ENCODE measurements around the gene CLPSL1. TPM values are rescaled to one million over a fixed set of nuclear protein-coding genes. Genes with fewer than 3 reads are reported as not detected.

The CLPSL1 gene
- total and polyA plus RNA-seq, 2 donors (not counting 3 experiments of a cell fraction or from before 2014, with no cell fraction given) = not detected

GRCh38 chr6:35804996-35805736 is 24.3 kb downstream of the CLPSL1 start, which contains the start of gene LHFPL5:
LHFPL5 (plus strand) TSS chr6:35805352; CDS start chr6:35805671, 319 bp downstream.
- Histone ChIP-seq H4K20me1 (replicated peaks; ENCODE audit: control insufficient read depth, extremely low read depth, insufficient read depth, low read length) (no peaks in the 10 kb centered on the region), H3K9me1 (replicated peaks; ENCODE audit: control insufficient read depth, extremely low read depth, insufficient read depth, low read length) (no peaks in the 10 kb centered on the region), H3K9ac (replicated peaks; ENCODE audit: extremely low read depth, insufficient read depth, low read length) (no peak within 1 kb of the TSS), H3K4me2 (ENCODE audit: insufficient read depth, low read length) (peak within 1 kb of the TSS; percentile 68), H3K9me3 (replicated peaks; ENCODE audit: control insufficient read depth, insufficient read depth, low read length) (no peaks in the 10 kb centered on the region), H3K27me3 (ENCODE audit: control insufficient read depth in 2 of 2, insufficient read depth in 2 of 2, low read length in 2 of 2) (peaks cover 0 to 3% of the 10 kb centered on the region in 2 experiments), H3K27ac (ENCODE audit: insufficient read depth, low read depth, low read length) (no peak within 1 kb of the TSS), H3K36me3 (ENCODE audit: control insufficient read depth in 2 of 2, extremely low read depth in 1 of 2, insufficient read depth in 2 of 2, low read length in 2 of 2) (no peaks in the 10 kb centered on the region), H3K4me1 (ENCODE audit: control insufficient read depth, extremely low read depth, insufficient read depth, low read length) (no peaks in the 10 kb centered on the region), H3K79me2 (ENCODE audit: control insufficient read depth, insufficient read depth, low read length) (no peaks in the 10 kb centered on the region), H2AFZ (ENCODE audit: low read depth, low read length) (no peak within 1 kb of the TSS), H3K4me3 (replicated peaks in 1 of 3; ENCODE audit: insufficient read depth in 1 of 3, low read depth in 1 of 3, low read length in 3 of 3) (peak within 1 kb of the TSS in 1 of 3 experiments; percentile 16)
- dilution Hi-C loops (cut with MboI; ENCODE audit: extremely low pct_ligation_motif_present, low sequenced_read_pairs) = no loop called here
- ChIA-PET POLR2A (no interaction called here), CTCF (interaction anchor here (1.5 kb wide), 1 partner anchor 73 kb away, joined by 3 read pairs; no protein-coding TSS in a partner anchor)
- TF ChIP-seq CTCF (IDR thresholded peaks at IDR 0.05; ENCODE audit: extremely low read depth in 1 of 2, insufficient read depth in 1 of 2, low read depth in 1 of 2, low read length in 2 of 2) = no peak
- DNase-seq (ENCODE audit: low read depth, low spot score) (peak; percentile 35), FAIRE-seq (peak; percentile 49)
- intact Hi-C loops (cut with micrococcal nuclease) = no loop called here
- no TSS peak for BruUV-seq (replicated peaks)

- H3K27me3 ChIP-seq (ENCODE audit: control insufficient read depth in 2 of 2, insufficient read depth in 2 of 2, low read length in 2 of 2) = peaks cover 0 to 1% of the 10 kb centered on the region in 2 experiments
- H3K79me2 ChIP-seq (ENCODE audit: control insufficient read depth, insufficient read depth, low read length) = no peaks in the 10 kb centered on the region
- H4K20me1 ChIP-seq (replicated peaks; ENCODE audit: control insufficient read depth, extremely low read depth, insufficient read depth, low read length) = no peaks in the 10 kb centered on the region
- dilution Hi-C loops (cut with MboI; ENCODE audit: extremely low pct_ligation_motif_present, low sequenced_read_pairs) (no loop called here), intact Hi-C loops (cut with micrococcal nuclease) (no loop called here)
- H3K9me3 ChIP-seq (replicated peaks; ENCODE audit: control insufficient read depth, insufficient read depth, low read length) = no peaks in the 10 kb centered on the region
- no peak overlapping the region for H3K4me3 ChIP-seq (replicated peaks in 1 of 3; ENCODE audit: insufficient read depth in 1 of 3, low read depth in 1 of 3, low read length in 3 of 3)
- no peak overlapping the region for H3K27ac ChIP-seq (ENCODE audit: insufficient read depth, low read depth, low read length)
- no peak overlapping the region for H3K4me2 ChIP-seq (ENCODE audit: insufficient read depth, low read length)
- ChIA-PET POLR2A (no interaction called here), CTCF (interaction anchor here (0.8 kb wide), 1 partner anchor 315 kb away, joined by 3 read pairs; no protein-coding TSS in a partner anchor)
- H2AFZ ChIP-seq (ENCODE audit: low read depth, low read length) = no peak overlapping the region
- H3K9me1 ChIP-seq (replicated peaks; ENCODE audit: control insufficient read depth, extremely low read depth, insufficient read depth, low read length) = no peaks in the 10 kb centered on the region
- DNase-seq (ENCODE audit: low read depth, low spot score) (no peak), FAIRE-seq (no peak)
- no peak overlapping the region for H3K9ac ChIP-seq (replicated peaks; ENCODE audit: extremely low read depth, insufficient read depth, low read length)
- peaks cover 11% of the 10 kb centered on the region for H3K4me1 ChIP-seq (ENCODE audit: control insufficient read depth, extremely low read depth, insufficient read depth, low read length)
- no peaks in the 10 kb centered on the region for H3K36me3 ChIP-seq (ENCODE audit: control insufficient read depth in 2 of 2, extremely low read depth in 1 of 2, insufficient read depth in 2 of 2, low read length in 2 of 2)
- TF ChIP-seq CTCF (IDR thresholded peaks at IDR 0.05; ENCODE audit: extremely low read depth in 1 of 2, insufficient read depth in 1 of 2, low read depth in 1 of 2, low read length in 2 of 2) (no peak), FOS (IDR thresholded peaks at IDR 0.05; ENCODE audit: borderline replicate concordance, insufficient read depth, low read length) (no peak), EZH2 (IDR thresholded peaks at IDR 0.05; ENCODE audit: borderline replicate concordance, low read depth, low read length, severe bottlenecking) (no peak), POLR2AphosphoS5 (IDR thresholded peaks at IDR 0.05; ENCODE audit: insufficient read depth, low read depth, low read length) (no peak), MAX (IDR thresholded peaks at IDR 0.05; ENCODE audit: insufficient read depth, insufficient read length) (no peak), MYC (IDR thresholded peaks at IDR 0.05; ENCODE audit: low read depth, low read length) (no peak), POLR2A (IDR thresholded peaks at IDR 0.05; ENCODE audit: low read depth, low read length) (no peak), JUN (IDR thresholded peaks at IDR 0.05; ENCODE audit: borderline replicate concordance, insufficient read depth, insufficient read length, low read depth) (no peak), GATA2 (IDR thresholded peaks at IDR 0.05; ENCODE audit: insufficient read depth, insufficient read length, low read depth, low read length) (no peak)
- no TSS peak for BruUV-seq (replicated peaks)
These were observed 27.9 kb downstream of the CLPSL1 start for GRCh38 chr6:35808688-35809087.
